Measurements from ENCODE around the gene DLL4.

The DLL4 gene

DNA sequence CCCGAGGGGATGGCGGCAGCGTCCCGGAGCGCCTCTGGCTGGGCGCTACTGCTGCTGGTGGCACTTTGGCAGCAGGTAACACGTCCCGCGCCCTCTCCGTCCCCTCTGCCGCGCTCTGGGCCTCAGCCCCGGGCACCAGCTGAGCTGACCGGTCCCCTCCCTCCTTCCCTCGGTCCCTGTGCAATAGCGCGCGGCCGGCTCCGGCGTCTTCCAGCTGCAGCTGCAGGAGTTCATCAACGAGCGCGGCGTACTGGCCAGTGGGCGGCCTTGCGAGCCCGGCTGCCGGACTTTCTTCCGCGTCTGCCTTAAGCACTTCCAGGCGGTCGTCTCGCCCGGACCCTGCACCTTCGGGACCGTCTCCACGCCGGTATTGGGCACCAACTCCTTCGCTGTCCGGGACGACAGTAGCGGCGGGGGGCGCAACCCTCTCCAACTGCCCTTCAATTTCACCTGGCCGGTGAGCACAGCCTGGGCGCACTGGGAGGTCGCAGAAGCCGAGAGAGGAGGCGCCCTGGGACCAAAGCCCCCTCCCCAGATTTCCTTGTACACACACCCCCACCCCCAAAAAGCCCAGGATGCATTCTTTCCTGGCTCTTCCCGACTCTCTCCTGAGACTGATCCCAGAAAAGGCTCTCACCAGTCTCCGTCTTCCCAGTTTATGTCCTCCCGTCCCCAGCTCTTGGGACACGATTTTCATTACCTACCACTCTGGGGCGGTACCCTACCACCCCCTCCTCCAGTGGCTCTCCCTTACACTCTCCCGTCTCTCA, 705 bp downstream of the DLL4 start:
- peak; percentile 74 for DNase-seq (ENCODE audit: low read depth)
- H3K4me3 ChIP-seq (ENCODE audit: low read depth, low read length): peak overlapping the region; percentile 50
- TF ChIP-seq POLR2A (IDR thresholded peaks at IDR 0.05; ENCODE audit: extremely low read depth, insufficient read length) (no peak), MYC (IDR thresholded peaks at IDR 0.05; ENCODE audit: low read depth, low read length) (no peak)
- TF ChIP-seq, protein P1, sequence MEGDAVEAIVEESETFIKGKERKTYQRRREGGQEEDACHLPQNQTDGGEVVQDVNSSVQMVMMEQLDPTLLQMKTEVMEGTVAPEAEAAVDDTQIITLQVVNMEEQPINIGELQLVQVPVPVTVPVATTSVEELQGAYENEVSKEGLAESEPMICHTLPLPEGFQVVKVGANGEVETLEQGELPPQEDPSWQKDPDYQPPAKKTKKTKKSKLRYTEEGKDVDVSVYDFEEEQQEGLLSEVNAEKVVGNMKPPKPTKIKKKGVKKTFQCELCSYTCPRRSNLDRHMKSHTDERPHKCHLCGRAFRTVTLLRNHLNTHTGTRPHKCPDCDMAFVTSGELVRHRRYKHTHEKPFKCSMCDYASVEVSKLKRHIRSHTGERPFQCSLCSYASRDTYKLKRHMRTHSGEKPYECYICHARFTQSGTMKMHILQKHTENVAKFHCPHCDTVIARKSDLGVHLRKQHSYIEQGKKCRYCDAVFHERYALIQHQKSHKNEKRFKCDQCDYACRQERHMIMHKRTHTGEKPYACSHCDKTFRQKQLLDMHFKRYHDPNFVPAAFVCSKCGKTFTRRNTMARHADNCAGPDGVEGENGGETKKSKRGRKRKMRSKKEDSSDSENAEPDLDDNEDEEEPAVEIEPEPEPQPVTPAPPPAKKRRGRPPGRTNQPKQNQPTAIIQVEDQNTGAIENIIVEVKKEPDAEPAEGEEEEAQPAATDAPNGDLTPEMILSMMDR (IDR thresholded peaks at IDR 0.05; ENCODE audit: low read depth, low read length): no peak
- TF ChIP-seq, protein P2, sequence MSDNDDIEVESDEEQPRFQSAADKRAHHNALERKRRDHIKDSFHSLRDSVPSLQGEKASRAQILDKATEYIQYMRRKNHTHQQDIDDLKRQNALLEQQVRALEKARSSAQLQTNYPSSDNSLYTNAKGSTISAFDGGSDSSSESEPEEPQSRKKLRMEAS (IDR thresholded peaks at IDR 0.05; ENCODE audit: low read depth, low read length): no peak; the same call in 1 of the 2 replicates

DNA sequence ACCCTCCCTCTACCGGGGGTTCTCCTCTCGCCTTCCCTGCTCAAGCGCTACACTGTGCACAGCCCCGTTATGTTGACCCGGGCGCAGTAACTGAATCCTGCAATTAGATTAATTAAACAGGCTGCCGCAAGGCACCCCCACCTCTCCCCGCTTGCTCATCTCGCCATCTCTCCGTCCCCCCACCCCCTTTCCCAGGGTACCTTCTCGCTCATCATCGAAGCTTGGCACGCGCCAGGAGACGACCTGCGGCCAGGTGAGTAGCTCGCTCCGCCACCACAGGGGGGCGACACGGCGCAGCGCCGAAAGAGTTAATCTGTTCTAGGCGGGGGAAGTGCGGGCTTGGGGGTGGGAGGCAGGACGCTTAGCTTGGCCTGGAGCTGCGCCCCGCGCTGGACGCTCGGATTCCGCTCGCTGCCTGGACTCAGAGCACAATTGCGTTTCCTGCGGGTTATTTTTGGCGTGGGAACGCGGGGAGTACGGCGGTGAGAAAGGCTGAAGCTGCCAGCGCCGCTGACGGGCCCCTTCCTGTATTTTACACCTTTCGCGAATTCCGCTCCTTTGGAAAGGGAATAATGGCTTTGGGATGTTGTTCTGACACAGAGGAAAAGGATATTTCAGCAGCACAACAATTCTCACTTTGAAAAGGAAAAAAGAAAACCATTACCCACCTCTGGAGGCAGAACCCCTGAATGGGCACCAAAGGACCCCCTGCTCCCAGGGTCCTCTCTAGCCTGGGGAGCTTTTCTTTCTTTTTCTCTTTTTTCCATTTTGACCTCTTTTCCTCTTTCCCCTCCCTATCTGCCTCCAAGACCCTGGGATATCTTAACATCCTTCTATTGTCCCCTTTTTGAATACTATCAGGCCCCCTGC, 1.5 kb downstream of the DLL4 start:
- TF ChIP-seq, protein P2 (IDR thresholded peaks at IDR 0.05; ENCODE audit: low read depth, low read length): no peak
- no peak for TF ChIP-seq MYC (IDR thresholded peaks at IDR 0.05; ENCODE audit: low read depth, low read length)
- TF ChIP-seq, protein P1 (IDR thresholded peaks at IDR 0.05; ENCODE audit: low read depth, low read length): peak; percentile 39
- TF ChIP-seq POLR2A (IDR thresholded peaks at IDR 0.05; ENCODE audit: extremely low read depth, insufficient read length): no peak
- peak; percentile 63 for DNase-seq (ENCODE audit: low read depth)
- peak overlapping the region; percentile 50 for H3K4me3 ChIP-seq (ENCODE audit: low read depth, low read length)

DNA sequence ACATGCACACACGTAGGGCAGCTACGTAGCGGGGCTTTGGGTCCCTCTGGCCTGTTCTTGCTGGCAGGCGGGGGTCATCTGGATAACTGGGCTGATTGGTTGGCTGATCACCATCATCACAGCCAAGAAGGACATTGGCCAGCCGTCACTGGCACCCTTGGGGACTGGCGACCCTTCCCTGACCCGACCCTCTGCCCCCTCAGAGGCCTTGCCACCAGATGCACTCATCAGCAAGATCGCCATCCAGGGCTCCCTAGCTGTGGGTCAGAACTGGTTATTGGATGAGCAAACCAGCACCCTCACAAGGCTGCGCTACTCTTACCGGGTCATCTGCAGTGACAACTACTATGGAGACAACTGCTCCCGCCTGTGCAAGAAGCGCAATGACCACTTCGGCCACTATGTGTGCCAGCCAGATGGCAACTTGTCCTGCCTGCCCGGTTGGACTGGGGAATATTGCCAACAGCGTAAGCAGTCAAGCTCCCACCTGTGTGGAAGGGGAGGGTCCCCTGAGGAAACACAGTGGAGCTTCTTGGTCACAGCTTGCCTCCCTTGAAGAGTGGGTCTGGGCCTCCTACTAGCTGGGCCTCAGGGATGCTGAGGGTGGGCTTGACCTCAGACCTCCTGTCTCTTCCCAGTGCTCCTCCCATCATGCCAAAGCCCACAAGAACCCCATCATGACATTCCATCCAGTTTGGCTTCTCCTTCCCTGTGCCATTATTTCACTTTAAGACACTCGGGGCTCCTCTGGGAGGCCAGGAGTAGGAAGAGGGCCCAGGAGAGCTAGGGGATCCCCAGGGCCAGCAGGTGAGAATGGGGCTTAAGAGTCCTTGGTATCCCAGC, 2.4 kb downstream of the DLL4 start:
- H3K4me3 ChIP-seq (ENCODE audit: low read depth, low read length): no peak overlapping the region
- TF ChIP-seq, protein P2 (IDR thresholded peaks at IDR 0.05; ENCODE audit: low read depth, low read length): no peak
- TF ChIP-seq POLR2A (IDR thresholded peaks at IDR 0.05; ENCODE audit: extremely low read depth, insufficient read length) (no peak), MYC (IDR thresholded peaks at IDR 0.05; ENCODE audit: low read depth, low read length) (no peak)
- TF ChIP-seq, protein P1 (IDR thresholded peaks at IDR 0.05; ENCODE audit: low read depth, low read length): no peak
- no peak for DNase-seq (ENCODE audit: low read depth)

DNA sequence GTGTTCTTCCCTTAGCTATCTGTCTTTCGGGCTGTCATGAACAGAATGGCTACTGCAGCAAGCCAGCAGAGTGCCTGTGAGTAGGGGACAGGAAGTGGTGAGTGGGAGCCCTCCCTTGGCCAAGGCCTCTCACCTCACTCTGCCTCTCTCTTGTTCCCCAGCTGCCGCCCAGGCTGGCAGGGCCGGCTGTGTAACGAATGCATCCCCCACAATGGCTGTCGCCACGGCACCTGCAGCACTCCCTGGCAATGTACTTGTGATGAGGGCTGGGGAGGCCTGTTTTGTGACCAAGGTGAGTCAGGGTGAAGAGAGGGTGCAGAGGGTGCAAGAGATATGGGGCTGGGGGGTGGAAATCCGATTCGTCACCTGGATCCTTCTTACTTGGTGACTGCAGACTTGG, 3.0 kb downstream of the DLL4 start:
- H3K4me3 ChIP-seq (ENCODE audit: low read depth, low read length): no peak overlapping the region
- TF ChIP-seq POLR2A (IDR thresholded peaks at IDR 0.05; ENCODE audit: extremely low read depth, insufficient read length) (peak; percentile 26), MYC (IDR thresholded peaks at IDR 0.05; ENCODE audit: low read depth, low read length) (no peak)
- TF ChIP-seq, protein P2 (IDR thresholded peaks at IDR 0.05; ENCODE audit: low read depth, low read length): 0 out of 2 replicates have a peak, but pooled peaks have one; percentile 33
- DNase-seq (ENCODE audit: low read depth): peak; percentile 89

DNA sequence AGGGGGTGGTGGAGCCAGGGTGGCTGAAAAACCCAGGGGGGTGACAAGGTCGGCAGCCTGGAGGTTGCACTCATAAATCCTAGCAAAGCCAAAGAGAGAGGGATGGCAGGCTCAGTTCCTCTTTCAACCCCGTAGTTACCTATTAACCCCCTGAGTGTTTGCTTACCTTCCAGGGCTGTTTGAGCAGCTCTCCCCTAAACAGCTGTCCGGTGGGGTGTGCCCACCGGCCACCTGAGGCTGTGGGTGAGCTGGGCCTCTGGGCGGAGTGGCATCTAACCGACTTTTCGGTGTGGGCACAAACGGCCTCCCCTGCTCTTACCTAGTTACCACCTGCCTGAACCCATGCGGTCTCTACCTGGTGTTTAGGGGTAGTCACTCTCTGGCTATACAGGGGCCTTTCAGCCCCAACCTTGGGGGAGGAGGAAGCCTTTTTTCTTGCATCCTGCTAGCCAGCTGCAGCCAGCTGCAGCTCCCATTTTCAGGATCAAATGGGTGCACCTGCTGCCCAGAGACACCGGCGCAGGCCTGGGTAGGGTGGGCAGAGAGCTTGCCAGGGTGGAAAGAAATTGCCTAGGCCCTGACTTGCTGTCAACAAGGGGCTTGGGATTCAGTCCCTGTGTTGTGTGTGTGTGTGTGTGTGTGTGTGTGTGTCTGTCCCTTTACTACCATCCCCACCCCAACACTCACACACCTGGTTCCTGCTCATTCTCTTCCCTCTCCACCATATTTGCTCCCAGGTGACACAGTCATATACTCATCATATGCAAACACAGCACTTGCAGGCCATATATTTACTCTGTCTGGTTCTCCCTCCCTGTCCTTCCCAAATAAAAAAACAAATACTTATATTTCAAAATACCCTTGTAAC, 3.7 kb downstream of the DLL4 start:
- TF ChIP-seq MYC (IDR thresholded peaks at IDR 0.05; ENCODE audit: low read depth, low read length) (no peak), POLR2A (IDR thresholded peaks at IDR 0.05; ENCODE audit: extremely low read depth, insufficient read length) (no peak)
- TF ChIP-seq, protein P2 (IDR thresholded peaks at IDR 0.05; ENCODE audit: low read depth, low read length): no peak
- TF ChIP-seq, protein P1 (IDR thresholded peaks at IDR 0.05; ENCODE audit: low read depth, low read length): no peak
- DNase-seq (ENCODE audit: low read depth): no peak
- no peak overlapping the region for H3K4me3 ChIP-seq (ENCODE audit: low read depth, low read length)
